DMS53 (cell line): ENCODE results near the gene NPHP4.
A peak's percentile ranks its signal among the peaks of the same experiment; 100 is the strongest.

ENCODE experiments used
- DNase-seq: peaks from one replicate; lab custom pipeline; 2025; lab: John Stamatoyannopoulos, UW

The NPHP4 gene

GRCh38 chr1:5971471-5972197 lies 20.6 kb downstream of the NPHP4 start:
- DNase-seq = no peak

DNA sequence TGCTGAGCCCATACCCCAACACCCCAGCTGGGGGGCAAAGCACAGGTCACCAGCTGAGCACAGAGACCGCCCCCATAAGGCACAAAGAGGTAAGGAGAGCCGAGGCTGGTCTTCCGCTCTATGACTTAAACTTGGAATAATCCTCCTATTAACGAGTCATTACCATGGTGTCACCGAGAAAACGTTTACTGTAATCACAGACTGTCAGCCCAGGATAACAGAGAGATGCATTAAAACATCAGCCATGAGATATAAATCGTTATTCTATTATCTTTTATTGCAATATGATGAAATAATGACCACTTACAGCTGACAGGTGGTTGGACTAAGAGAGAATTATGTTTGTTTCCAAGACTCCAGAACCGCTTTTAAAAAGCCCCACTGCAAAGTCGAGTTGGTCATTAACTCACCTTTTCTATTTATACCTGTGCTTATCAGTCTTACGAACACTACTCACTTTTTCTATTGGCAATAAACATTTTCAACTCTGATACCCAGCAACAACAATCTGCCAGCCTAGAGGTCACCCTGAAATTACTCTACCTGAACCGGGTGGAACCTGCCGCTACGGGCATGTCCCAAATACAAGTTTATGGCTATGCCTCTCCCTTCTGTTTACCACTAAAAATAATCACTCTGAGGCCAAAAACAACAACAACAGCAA lies 21.5 kb downstream of the NPHP4 start:
- DNase-seq = no peak

- no peak for DNase-seq
Observed at GRCh38 chr1:5969168-5969567, 23.1 kb downstream of the NPHP4 start.

- no peak for DNase-seq
Observed at GRCh38 chr1:5968161-5968736, 24.0 kb downstream of the NPHP4 start.

DNA sequence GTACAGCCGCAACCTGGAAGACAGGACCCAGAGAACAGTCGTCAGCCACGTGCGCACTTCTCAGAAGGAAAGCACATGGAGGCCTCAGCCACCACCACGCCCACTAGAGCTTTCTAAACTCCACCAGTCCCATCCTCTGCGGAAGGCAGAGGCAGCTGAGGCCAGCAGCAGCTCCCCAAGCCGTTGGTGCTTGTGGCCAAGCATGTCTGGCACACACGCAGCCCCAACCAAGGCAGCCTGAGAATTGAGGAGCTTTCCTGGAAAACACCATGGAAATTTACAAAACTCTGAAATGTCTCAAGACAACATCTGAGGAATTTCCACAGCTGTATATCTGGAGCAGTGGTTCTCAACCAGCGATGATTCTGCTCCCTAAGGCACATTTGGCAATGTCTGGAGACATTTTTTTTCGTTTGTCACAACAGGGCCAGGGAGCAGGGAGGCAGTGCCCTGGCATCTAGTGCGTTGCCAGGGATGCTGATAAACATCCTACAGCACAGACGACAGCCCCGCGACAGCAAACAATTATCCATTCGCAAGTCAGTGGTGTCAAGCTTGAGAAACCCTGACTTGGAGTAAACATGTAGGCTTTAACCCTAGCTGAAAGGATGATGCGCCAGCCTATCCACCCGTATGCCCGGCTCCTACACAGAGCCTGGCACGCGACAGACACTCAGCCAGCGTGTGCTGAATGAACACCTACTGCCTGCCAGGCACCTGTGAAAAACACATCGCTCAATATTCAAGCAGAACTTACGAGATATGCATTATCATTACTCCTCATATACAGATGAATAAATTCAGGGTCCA lies 24.7 kb downstream of the NPHP4 start:
- no peak for DNase-seq

GRCh38 chr1:5966543-5967205 lies 25.6 kb downstream of the NPHP4 start:
- no peak for DNase-seq

DNA sequence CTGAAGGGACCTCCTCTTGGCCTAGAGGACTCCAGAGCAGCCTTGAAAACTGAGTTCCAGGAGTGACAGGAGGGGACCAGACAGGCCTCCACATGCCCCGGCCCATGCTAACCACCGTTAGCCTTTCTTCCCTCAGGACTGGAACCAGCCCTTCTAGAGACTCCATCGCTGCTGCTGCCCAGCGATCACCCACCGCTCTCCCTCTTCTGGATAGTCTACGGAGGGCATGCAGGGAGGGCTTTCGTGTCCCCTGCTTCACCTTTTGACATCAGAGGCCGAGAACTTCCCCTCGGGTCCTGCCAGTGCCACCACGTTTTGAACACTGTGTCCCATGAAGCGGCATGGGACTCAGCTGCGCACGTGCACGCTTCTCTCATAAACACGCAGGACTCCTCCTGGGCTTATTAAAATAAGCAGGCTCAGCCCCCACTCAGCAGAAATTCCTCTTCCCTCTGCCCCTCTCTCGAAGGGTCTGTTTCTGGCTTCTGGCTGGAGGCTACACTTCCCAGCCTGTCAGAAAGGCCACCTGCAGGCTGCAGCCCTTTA lies 26.6 kb downstream of the NPHP4 start:
- no peak for DNase-seq

GRCh38 chr1:5962265-5963105 lies 29.7 kb downstream of the NPHP4 start:
- DNase-seq = no peak

- DNase-seq = peak; percentile 28
Observed at GRCh38 chr1:5961601-5962000, 30.6 kb downstream of the NPHP4 start.

DNA sequence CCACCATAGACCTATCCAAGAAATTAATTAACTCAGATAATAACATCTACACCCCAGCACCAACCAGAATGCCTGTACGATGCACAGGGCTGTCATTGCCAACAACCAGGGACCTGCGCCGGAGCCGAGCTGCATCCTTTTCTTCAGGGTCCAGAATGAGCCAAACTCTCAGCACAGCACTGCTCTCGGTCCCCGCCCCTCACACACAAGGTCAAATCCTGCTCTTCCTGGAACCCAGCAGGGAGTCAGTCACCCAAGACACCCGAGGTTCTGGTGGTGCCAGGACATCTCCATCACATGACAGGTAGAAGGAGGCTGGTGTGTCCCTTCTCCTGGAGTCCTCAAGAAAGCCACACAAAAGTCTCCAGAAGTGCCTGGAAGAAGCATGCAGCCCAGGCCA lies 31.9 kb downstream of the NPHP4 start:
- DNase-seq = no peak

GRCh38 chr1:5959667-5960230 lies 32.5 kb downstream of the NPHP4 start:
- DNase-seq = no peak

- DNase-seq = no peak
Observed at GRCh38 chr1:5959087-5959486, 33.1 kb downstream of the NPHP4 start.

GRCh38 chr1:5956022-5956830 lies 36.0 kb downstream of the NPHP4 start:
- no peak for DNase-seq

DNA sequence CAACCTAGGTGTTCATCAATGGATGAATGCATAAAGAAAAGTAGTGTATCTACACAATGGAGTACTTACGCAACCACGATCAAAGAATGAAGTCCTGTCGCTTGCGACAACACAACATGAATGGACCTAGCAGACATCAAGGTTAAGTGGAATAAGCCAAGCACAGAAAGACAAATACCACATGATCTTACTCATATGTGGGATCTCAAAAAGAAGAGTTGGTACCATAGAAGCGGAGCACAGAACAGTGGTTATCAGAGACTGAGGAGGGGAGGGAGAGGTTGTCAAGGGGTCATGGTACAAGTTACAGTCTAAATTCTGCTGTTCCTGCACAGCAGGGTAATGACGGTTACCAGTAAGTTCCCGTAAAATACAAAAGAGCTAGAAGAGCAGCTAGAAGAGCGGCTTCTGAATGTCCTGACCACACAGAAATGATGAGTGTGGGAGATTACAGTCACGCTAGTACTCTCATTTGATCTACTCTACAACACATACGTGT lies 36.7 kb downstream of the NPHP4 start:
- DNase-seq = no peak

GRCh38 chr1:5954964-5955363 lies 37.3 kb downstream of the NPHP4 start:
- no peak for DNase-seq

- no peak for DNase-seq
Observed at GRCh38 chr1:5953386-5953785, 38.8 kb downstream of the NPHP4 start.

- DNase-seq = no peak
Observed at GRCh38 chr1:5951846-5952410, 40.3 kb downstream of the NPHP4 start.

GRCh38 chr1:5950994-5951785 lies 41.0 kb downstream of the NPHP4 start:
- no peak for DNase-seq
